GM12874 (cell line): ENCODE measurements around the gene ZNF219.
A peak's percentile ranks its signal among the peaks of the same experiment; 100 is the strongest.

ENCODE experiments used
- TF ChIP-seq, protein P1 (sequence below): IDR thresholded peaks from 2 replicates; pipeline ENCODE4 v1.5.1; 2011; ENCODE audit warnings: low read depth, mild to moderate bottlenecking, control low read depth, low read length, moderate library complexity; ENCODE audit not compliant: insufficient read depth

ZNF219 gene

DNA sequence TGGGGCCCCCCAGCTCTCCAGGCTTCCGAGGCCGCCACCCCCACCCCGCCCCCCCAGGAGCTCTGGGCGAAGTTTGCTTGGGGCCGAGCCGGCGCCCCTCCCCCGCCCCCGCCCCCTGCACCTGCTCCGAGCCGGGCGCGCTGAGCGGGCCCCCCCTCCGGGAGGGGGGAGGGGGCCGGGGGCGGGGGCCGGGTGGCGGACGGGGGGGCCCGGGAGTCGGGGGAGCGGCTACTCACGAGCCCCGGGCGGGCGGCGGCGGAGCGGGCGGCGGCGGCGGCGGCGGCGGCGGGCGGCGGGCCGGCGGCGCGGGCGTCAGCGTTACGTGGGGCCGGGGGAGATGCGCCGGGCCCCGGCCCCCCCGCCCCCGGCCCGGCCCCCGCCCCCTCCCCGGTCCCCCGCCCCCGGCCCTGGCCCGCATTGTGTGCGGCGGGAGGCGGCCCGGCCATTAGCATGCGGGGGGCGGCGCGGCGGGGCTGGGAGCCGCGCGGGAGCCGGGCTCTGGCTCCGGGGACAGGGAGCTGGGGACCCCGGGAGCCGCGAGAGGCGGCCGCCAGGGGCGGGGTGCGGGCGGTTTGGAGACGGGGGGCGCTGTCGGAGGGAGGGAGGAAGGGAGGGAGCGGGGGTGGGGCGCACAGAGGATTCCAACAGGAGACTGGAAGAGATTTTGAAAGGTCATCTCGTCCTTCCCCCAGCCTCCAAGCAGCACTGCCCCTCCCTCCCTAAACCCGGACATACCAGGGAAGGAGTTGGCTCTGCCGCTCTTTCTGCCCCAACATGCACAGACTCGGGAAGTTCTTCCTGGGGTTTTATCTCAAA, at the start of gene ZNF219:
TSS of gene ZNF219 (minus strand) at position 580 of the 816 bp plus-strand sequence. CDS start 5,064 bp downstream, outside the sequence.
- TF ChIP-seq, protein P1, sequence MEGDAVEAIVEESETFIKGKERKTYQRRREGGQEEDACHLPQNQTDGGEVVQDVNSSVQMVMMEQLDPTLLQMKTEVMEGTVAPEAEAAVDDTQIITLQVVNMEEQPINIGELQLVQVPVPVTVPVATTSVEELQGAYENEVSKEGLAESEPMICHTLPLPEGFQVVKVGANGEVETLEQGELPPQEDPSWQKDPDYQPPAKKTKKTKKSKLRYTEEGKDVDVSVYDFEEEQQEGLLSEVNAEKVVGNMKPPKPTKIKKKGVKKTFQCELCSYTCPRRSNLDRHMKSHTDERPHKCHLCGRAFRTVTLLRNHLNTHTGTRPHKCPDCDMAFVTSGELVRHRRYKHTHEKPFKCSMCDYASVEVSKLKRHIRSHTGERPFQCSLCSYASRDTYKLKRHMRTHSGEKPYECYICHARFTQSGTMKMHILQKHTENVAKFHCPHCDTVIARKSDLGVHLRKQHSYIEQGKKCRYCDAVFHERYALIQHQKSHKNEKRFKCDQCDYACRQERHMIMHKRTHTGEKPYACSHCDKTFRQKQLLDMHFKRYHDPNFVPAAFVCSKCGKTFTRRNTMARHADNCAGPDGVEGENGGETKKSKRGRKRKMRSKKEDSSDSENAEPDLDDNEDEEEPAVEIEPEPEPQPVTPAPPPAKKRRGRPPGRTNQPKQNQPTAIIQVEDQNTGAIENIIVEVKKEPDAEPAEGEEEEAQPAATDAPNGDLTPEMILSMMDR, result no peak

DNA sequence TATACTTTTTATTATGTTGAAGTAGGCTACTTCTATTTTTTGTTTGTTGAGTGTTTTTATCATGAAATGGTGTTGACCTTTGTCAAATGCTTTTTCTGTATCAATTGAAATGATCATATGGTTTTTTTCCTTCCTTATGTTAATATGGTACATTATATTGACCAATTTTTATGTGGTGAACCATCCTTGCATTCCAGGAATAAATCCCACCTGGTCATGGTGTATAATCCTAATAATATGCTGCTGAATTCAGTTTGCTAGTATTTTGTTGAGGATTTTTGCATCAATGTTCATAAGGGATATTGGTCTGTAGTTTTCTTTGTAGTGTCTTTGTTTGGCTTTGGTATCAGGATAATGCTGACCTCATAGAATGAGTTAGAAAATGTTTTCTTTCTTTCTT, 47.0 kb upstream of the ZNF219 start:
- TF ChIP-seq, protein P1, result no peak

DNA sequence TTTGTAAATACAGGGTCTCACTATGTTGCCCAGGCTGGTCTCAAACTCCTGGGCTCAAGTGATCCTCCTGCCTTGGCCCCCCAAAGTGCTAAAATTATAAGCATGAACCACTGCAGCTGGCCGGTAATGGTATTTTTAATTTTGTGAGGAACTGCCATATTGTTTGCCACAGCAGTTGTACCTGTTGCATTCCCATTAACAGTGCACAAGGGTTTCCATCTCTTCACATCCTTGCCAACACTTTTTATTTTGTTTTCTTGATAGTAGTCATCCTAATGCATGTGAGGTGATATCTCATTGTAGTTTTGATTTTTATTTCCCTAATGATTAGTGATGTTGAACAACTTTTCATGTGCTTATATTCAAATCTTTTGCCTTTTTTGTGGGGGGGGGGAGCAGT, 43.9 kb upstream of the ZNF219 start:
- TF ChIP-seq, protein P1, result no peak

DNA sequence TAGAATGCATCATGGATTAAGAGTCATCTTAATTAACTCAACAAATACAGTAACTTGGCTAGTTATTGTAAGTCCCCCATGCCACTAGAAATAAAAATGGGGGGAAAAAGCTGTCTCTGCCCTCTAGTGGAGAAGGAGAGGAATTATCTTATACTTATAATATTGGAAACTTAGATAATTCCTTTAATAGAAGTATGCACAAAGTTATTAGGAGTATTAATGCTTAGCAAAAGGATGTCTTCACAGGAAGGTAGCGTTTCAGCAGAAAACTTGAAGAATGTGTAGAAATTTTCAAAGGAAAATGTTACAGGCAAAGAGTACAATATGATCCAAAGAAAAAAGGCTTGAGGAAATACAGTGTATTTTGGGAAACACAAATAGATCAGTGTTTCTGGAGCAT, 37.6 kb upstream of the ZNF219 start:
- TF ChIP-seq, protein P1, result peak; percentile 31; the same call in 1 of the 2 replicates

DNA sequence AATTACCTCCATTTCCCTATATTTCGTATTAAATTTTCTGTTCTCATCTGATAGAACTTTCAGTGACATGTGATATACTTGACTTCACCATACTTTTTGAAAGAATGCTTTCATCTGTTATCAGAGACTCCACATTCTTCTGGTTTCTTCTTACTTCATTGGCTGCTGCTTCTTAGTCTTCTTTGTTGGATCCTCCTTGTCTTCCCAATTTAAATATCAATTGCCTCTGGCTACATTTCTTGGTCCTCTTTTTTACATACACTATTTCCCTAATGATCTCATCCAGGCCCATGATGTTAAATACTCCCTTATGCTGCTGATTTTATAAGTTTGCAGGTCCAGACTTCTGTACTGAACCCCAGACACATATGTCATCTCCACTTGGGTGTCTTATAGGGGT, 35.4 kb upstream of the ZNF219 start:
- TF ChIP-seq, protein P1, result no peak

DNA sequence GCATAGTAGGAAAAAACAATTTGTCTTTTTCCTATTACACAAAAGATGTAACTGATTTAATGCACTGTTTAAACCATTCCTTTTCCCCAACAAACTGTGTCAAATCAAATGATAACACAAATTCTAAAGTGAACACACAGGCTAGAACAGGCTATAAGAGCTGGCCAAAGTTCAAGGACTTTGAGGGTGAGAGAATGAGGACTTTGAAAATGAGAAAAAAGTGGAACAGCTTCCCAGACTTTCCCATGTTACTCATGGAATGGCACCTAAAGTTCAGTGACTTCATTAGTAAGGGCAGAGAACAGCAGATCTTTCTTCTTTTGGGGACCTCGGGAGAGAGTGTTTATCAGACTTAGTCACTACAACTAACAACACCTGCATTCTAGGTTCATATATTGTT, 25.0 kb upstream of the ZNF219 start:
- TF ChIP-seq, protein P1, result no peak

DNA sequence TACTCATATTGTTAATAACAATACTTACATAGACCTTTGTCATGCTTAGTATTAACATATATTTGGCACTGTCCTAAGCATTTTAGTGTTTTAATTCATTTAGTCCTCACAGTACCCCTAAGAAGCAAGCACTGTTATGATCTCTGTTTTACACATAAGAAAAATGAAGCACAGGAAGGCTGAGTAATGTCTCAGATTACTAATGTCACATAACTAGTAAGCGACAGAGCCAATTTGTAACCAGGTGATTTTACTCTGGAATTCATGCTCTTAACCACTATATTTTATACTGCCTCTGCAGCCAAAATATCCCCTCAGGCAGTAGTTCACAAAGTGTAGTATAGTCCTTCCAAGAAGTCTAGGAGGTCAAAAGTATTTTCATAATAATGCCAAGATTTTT, 22.7 kb upstream of the ZNF219 start:
- TF ChIP-seq, protein P1, result no peak
